ENCODE results near the gene HNRNPDL.

The HNRNPDL gene

DNA sequence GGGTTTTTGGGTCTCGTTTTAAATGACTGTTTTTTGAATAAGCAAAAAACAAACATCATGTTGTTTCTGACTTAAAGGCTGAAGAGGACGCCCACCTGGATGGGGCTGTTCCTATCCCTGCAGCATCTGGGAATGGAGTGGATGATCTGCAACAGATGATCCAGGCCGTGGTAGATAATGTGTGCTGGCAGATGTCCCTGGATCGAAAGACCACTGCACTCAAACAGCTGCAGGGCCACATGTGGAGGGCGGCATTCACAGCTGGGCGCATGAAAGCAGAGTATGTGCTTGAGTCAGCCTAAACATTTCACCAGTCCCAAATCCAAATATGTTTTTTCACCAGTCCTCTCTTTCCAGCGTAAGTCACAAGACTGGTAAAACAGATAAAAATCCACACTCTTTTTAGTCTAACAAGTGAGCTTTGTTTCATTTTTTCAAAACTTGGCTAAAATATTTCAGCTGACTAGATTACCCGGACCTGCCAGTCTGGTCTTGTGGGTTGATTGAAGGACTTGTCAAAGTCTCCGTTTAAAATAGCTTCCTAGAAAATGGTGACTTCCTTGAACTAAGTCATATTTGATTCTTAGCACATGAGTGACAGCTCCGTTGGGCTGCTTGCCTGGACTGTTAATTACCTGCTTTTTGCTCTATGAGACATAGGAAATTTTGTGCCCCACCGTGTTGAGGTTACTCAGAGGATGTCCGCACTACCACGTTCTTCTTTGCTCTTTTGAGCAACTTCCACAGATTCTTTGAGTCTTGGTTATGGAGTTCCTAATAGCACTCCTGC, 20.9 kb upstream of the HNRNPDL start:
- TF ChIP-seq FOXP2 (optimal IDR thresholded peaks at IDR 0.05; ENCODE audit: borderline replicate concordance, extremely low read depth, extremely low read length, insufficient read depth): no peak
- no peak for TF ChIP-seq POLR2AphosphoS5 (IDR thresholded peaks at IDR 0.05; ENCODE audit: low read depth, low read length)
- no peak for TF ChIP-seq SIN3A (IDR thresholded peaks at IDR 0.05; ENCODE audit: borderline replicate concordance, insufficient read depth, low read length)
- TF ChIP-seq REST (IDR thresholded peaks at IDR 0.05; ENCODE audit: insufficient read depth in 1 of 2, low read depth in 2 of 2, low read length in 2 of 2): no peak
- no peak for TF ChIP-seq TAF1 (IDR thresholded peaks at IDR 0.05; ENCODE audit: borderline replicate concordance, insufficient read depth, low read length)

- no peak for TF ChIP-seq SIN3A (IDR thresholded peaks at IDR 0.05; ENCODE audit: borderline replicate concordance, insufficient read depth, low read length)
- TF ChIP-seq TAF1 (IDR thresholded peaks at IDR 0.05; ENCODE audit: borderline replicate concordance, insufficient read depth, low read length): no peak
- no peak for TF ChIP-seq FOXP2 (optimal IDR thresholded peaks at IDR 0.05; ENCODE audit: borderline replicate concordance, extremely low read depth, extremely low read length, insufficient read depth)
- no peak for TF ChIP-seq REST (IDR thresholded peaks at IDR 0.05; ENCODE audit: insufficient read depth in 1 of 2, low read depth in 2 of 2, low read length in 2 of 2)
- no peak for TF ChIP-seq POLR2AphosphoS5 (IDR thresholded peaks at IDR 0.05; ENCODE audit: low read depth, low read length)
These were observed 17.6 kb upstream of the HNRNPDL start for GRCh38 chr4:82447886-82448285.

DNA sequence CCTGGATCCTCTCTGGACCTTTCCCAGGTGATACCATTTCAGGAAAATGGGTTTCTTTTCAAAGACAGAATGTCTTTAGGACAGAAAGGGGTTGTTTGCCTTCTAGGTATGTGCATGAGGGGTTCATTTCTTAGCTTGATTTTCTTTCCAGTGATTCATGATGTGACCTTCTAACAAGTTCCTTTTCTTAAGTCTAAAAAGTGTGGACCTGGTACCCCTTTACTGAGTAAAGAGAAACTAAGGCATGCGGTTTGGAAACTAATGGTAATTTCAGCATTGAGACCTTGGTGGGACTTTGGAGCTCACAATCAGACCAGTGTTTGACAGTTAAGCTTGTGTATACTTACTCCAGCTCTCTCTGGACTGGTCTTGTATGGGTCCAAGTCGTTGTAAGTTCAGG, 8.8 kb upstream of the HNRNPDL start:
- TF ChIP-seq FOXP2 (optimal IDR thresholded peaks at IDR 0.05; ENCODE audit: borderline replicate concordance, extremely low read depth, extremely low read length, insufficient read depth) (no peak), TAF1 (IDR thresholded peaks at IDR 0.05; ENCODE audit: borderline replicate concordance, insufficient read depth, low read length) (no peak), SIN3A (IDR thresholded peaks at IDR 0.05; ENCODE audit: borderline replicate concordance, insufficient read depth, low read length) (no peak), REST (IDR thresholded peaks at IDR 0.05; ENCODE audit: insufficient read depth in 1 of 2, low read depth in 2 of 2, low read length in 2 of 2) (no peak), POLR2AphosphoS5 (IDR thresholded peaks at IDR 0.05; ENCODE audit: low read depth, low read length) (no peak)

- TF ChIP-seq SIN3A (IDR thresholded peaks at IDR 0.05; ENCODE audit: borderline replicate concordance, insufficient read depth, low read length) (no peak), POLR2AphosphoS5 (IDR thresholded peaks at IDR 0.05; ENCODE audit: low read depth, low read length) (no peak), TAF1 (IDR thresholded peaks at IDR 0.05; ENCODE audit: borderline replicate concordance, insufficient read depth, low read length) (no peak), REST (IDR thresholded peaks at IDR 0.05; ENCODE audit: insufficient read depth in 1 of 2, low read depth in 2 of 2, low read length in 2 of 2) (no peak), FOXP2 (optimal IDR thresholded peaks at IDR 0.05; ENCODE audit: borderline replicate concordance, extremely low read depth, extremely low read length, insufficient read depth) (no peak)
These were observed 7.2 kb upstream of the HNRNPDL start for GRCh38 chr4:82437285-82438005.
